Stomach (tissue), 9 donors: ENCODE results near the gene MARCHF9. TPM values are rescaled to one million over a fixed set of nuclear protein-coding genes. Genes with fewer than 3 reads are reported as not detected.

Source experiments
- DNase-seq, 2 donors: peaks; one replicate each; pipeline versions ENCODE4 v3.0.0 to v3.0.0-alpha.2; 2013 to 2019
- H3K27ac ChIP-seq, 5 donors: fragments of 200-600 bp in 4 of 5; sonication (generic) in 4 of 5; one replicate each; pipeline ENCODE4 v1.5.1; 2013 to 2019; ENCODE audit warnings: mild to moderate bottlenecking in 1 of 5, moderate library complexity in 1 of 5
- H3K27me3 ChIP-seq, 3 donors: fragments of 200-600 bp; sonication (generic); one replicate each; pipeline ENCODE4 v1.5.1; 2017 to 2019; ENCODE audit warnings: mixed run types in 1 of 3
- H3K36me3 ChIP-seq, 4 donors: fragments of 200-600 bp; sonication (generic); 1 replicate in 3 of 4; 2 replicates in 1 of 4; pipeline ENCODE4 v1.5.1; 2016 to 2019
- H3K4me1 ChIP-seq, 4 donors: fragments of 200-600 bp; sonication (generic); one replicate each; pipeline ENCODE4 v1.5.1; 2016 to 2019
- H3K4me3 ChIP-seq, 4 donors: fragments of 200-600 bp; sonication (generic) in 3 of 4; one replicate each; pipeline ENCODE4 v1.5.1; 2016 to 2019; ENCODE audit warnings: mild to moderate bottlenecking in 1 of 4
- H3K9me3 ChIP-seq, 4 donors: fragments of 200-600 bp; sonication (generic); one replicate each; pipeline ENCODE4 v1.5.1; 2016 to 2019
- EP300 ChIP-seq: sonication (generic); formaldehyde crosslinking; IDR thresholded peaks from one replicate; pipeline ENCODE4 v1.6.1; 2017; ENCODE audit warnings: antibody characterized with exemption
- POLR2A ChIP-seq, 4 donors: fragments of 450-650 bp; IDR thresholded peaks; one replicate each; pipeline ENCODE4 v1.6.1; 2016; ENCODE audit warnings: antibody characterized with exemption in 4 of 4, control low read depth in 2 of 4, mild to moderate bottlenecking in 1 of 4, moderate library complexity in 1 of 4
- POLR2AphosphoS5 ChIP-seq, 3 donors: sonication (generic); formaldehyde crosslinking; IDR thresholded peaks; one replicate each; pipeline ENCODE4 v1.6.1; 2016; ENCODE audit warnings: antibody characterized with exemption in 3 of 3
- WGBS, 5 donors: extraction: QIAGEN DNeasy Blood & Tissue Kit in 3 of 5; methylation state at CpG; one replicate each; pipeline versions ENCODE4 v1.1.5 to v1.1.7; 2013 to 2018; 5-methylcytosine and 5-hydroxymethylcytosine counted together
- intact Hi-C: fragments of 100-400 bp; cut with DNase I; formaldehyde crosslinking; loops from one replicate; pipeline ENCODE4 v1.15.1; 2023; ENCODE audit warnings: low total_unique reads
- polyA plus RNA-seq, 3 donors: library from polyadenylated mRNA; stranded (reverse); fragments of 200-250 nt; gene quantifications; one replicate each; pipeline ENCODE4 v1.2.3, GENCODE V29; 2013
- total RNA-seq, 5 donors: library from RNA; depleted of rRNA; stranded (reverse); fragments of >200 nt; gene quantifications; one replicate each; pipeline versions ENCODE4 v1.1.0 to v1.2.3, GENCODE V29; 2014 to 2016
- TF ChIP-seq, protein P1 (sequence below), 7 experiments: fragments of 450-650 bp in 4 of 7; fragments of 200-600 bp in 3 of 7; sonication (generic) in 3 of 7; IDR thresholded peaks; one replicate each; pipeline ENCODE4 v1.5.1; 2016 to 2019; ENCODE audit warnings: antibody characterized with exemption in 7 of 7, control low read depth in 2 of 7, mild to moderate bottlenecking in 1 of 7
- donor health status: healthy with polysubstance abuse.
- donor health status: Bipolar disorder and iron deficiency.
- donor health status: healthy.

The MARCHF9 gene
- total and polyA plus RNA-seq, 8 donors = 1.0 to 16.0 (median 8.8) TPM

DNA sequence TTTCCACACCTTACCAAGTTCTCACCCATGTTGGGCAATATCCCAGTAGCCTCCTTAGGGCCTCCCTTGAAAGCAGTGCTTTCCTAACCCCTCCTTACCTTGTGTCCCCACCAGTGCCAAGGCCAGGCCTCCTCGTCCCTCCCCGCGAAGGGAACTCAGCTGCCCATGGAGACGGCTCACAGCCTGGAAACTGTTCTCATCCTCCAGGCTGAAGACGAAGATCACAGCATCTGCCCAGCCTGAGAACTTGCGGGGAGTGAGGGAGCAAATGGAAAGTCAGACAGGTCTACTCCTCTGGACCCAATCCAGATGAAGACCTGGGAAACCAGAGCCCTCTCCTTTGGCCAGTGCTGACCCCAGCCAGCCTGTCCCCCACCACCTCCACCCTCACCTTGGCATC lies 21.0 kb upstream of the MARCHF9 start:
- Histone ChIP-seq H3K9me3 (no peaks in the 10 kb centered on the region), H3K4me3 (no peak overlapping the region), H3K27me3 (peaks cover 16 to 89% (median 45%) of the 10 kb centered on the region in 3 donors), H3K36me3 (peaks cover 0 to 42% (median 2%) of the 10 kb centered on the region in 4 donors), H3K27ac (no peak overlapping the region), H3K4me1 (peaks cover 28 to 37% (median 36%) of the 10 kb centered on the region in 4 donors)
- 76 to 81% (median 78%) methylated on average over 6 of the region's 6 CpGs for WGBS, 5 donors
- no peak for DNase-seq
- no peak for TF ChIP-seq POLR2AphosphoS5 (IDR thresholded peaks at IDR 0.05)
- no peak for TF ChIP-seq POLR2A (IDR thresholded peaks at IDR 0.05)
- intact Hi-C loops = no loop called here

- H3K27ac ChIP-seq = no peak overlapping the region
- H3K36me3 ChIP-seq = peaks cover 0 to 42% (median 2%) of the 10 kb centered on the region in 4 donors
- intact Hi-C loops = no loop called here
- peaks cover 32 to 43% (median 38%) of the 10 kb centered on the region in 4 donors for H3K4me1 ChIP-seq
- H3K4me3 ChIP-seq = no peak overlapping the region
- no peak for TF ChIP-seq POLR2A (IDR thresholded peaks at IDR 0.05)
- TF ChIP-seq, protein P1, sequence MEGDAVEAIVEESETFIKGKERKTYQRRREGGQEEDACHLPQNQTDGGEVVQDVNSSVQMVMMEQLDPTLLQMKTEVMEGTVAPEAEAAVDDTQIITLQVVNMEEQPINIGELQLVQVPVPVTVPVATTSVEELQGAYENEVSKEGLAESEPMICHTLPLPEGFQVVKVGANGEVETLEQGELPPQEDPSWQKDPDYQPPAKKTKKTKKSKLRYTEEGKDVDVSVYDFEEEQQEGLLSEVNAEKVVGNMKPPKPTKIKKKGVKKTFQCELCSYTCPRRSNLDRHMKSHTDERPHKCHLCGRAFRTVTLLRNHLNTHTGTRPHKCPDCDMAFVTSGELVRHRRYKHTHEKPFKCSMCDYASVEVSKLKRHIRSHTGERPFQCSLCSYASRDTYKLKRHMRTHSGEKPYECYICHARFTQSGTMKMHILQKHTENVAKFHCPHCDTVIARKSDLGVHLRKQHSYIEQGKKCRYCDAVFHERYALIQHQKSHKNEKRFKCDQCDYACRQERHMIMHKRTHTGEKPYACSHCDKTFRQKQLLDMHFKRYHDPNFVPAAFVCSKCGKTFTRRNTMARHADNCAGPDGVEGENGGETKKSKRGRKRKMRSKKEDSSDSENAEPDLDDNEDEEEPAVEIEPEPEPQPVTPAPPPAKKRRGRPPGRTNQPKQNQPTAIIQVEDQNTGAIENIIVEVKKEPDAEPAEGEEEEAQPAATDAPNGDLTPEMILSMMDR (IDR thresholded peaks at IDR 0.05) = no peak
- no peak for TF ChIP-seq EP300
- no peak for TF ChIP-seq POLR2AphosphoS5 (IDR thresholded peaks at IDR 0.05)
- no peaks in the 10 kb centered on the region for H3K9me3 ChIP-seq
- no peak for DNase-seq
- H3K27me3 ChIP-seq = peaks cover 16 to 93% (median 52%) of the 10 kb centered on the region in 3 donors
- 73 to 83% (median 80%) methylated on average over 4 of the region's 4 CpGs for WGBS, 5 donors
These were observed 20.3 kb upstream of the MARCHF9 start for GRCh38 chr12:57734591-57734990.

DNA sequence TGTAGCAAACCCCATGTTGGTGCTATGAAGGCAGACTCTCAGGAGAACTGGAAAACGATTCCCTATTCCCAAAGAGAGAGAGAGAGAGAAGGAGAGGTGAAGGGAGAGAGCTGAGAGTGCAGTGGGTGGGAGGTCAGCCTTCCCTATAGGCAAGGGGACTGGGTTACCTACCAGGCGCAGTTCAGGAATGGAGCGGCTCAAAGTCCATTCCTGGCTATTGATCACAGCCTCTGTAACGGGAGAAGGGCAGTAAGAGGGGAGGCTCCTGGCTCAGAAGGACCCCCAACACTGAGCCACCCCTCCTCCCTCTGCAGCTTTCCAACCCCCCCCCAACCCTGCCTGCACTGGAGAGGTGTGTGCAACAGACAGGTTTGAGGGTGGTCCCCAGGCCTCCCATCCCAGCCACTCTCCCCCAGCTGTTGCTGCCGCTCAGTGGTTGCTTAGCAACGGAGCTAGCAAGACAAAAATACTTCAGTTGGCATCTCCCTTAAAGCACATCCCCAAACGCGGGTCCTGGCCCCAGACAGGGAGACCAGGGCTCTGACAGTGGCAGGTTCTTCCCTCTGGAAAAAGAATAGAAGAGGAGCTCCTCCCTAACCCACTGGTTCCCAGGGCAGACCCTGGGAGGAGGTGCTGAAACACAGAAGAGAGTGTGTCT lies 19.6 kb upstream of the MARCHF9 start:
- TF ChIP-seq, protein P1 (IDR thresholded peaks at IDR 0.05) = no peak
- H3K9me3 ChIP-seq = no peaks in the 10 kb centered on the region
- H3K4me1 ChIP-seq = peaks cover 32 to 46% (median 41%) of the 10 kb centered on the region in 4 donors
- peak in 1 of 2 donors; percentile 61 for DNase-seq
- H3K27me3 ChIP-seq = peaks cover 16 to 96% (median 59%) of the 10 kb centered on the region in 3 donors
- H3K36me3 ChIP-seq = peaks cover 0 to 39% (median 2%) of the 10 kb centered on the region in 4 donors
- H3K4me3 ChIP-seq = no peak overlapping the region
- H3K27ac ChIP-seq = no peak overlapping the region
- intact Hi-C loops = no loop called here
- 15 to 28% (median 18%) methylated on average over 4 to 8 of the region's 8 CpGs for whole genome bisulfite sequencing, 5 donors

DNA sequence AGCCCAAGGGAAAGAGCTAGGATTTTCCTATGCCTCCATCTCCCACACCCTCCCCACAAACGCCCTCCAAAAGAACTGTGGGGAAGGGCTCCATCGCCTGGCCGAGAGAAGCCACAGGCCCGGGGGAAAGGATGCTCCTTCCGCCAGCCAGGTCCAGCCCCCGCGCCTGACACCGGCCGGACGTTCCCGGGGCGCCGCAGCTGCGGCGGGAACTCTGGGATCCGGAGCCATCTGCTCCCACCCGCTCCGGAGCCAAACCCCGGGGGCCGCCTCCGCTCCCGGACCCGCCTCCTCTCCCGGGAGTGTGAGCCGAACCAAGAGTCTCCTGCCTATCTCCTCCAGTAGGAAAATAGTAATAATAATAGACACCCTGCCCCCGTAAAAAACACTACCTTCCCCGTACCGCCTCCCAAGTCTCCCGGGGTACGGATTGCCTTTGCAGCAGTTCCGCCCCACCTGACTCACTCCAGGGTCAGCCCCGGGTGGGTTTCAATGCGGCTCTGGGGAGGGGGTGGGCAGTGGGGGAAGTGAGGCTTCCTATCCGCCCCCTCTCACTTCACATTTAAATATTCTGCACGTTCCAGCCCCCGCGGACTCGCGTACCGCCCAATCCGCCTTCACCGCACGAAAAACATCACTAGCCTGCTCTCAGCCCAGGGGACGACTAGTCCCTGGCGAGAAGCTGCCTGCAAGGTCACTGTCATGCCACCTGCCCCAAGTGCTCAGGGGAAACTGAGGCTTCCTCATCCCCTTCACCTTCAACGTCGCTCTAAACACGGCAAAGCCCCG lies 18.8 kb upstream of the MARCHF9 start:
- WGBS, 5 donors = 15 to 36% (median 21%) methylated on average over 41 to 49 of the region's 49 CpGs
- DNase-seq = peak in 1 of 2 donors; percentile 74
- H3K4me1 ChIP-seq = peaks cover 32 to 53% (median 41%) of the 10 kb centered on the region in 4 donors
- peaks cover 16 to 96% (median 62%) of the 10 kb centered on the region in 3 donors for H3K27me3 ChIP-seq
- H3K36me3 ChIP-seq = peaks cover 0 to 31% (median 2%) of the 10 kb centered on the region in 4 donors
- no peak overlapping the region for H3K27ac ChIP-seq
- H3K9me3 ChIP-seq = no peaks in the 10 kb centered on the region
- H3K4me3 ChIP-seq = peak overlapping the region in 2 of 4 donors; percentile 11 to 13
- intact Hi-C loops = no loop called here
- TF ChIP-seq POLR2AphosphoS5 (IDR thresholded peaks at IDR 0.05) = no peak

DNA sequence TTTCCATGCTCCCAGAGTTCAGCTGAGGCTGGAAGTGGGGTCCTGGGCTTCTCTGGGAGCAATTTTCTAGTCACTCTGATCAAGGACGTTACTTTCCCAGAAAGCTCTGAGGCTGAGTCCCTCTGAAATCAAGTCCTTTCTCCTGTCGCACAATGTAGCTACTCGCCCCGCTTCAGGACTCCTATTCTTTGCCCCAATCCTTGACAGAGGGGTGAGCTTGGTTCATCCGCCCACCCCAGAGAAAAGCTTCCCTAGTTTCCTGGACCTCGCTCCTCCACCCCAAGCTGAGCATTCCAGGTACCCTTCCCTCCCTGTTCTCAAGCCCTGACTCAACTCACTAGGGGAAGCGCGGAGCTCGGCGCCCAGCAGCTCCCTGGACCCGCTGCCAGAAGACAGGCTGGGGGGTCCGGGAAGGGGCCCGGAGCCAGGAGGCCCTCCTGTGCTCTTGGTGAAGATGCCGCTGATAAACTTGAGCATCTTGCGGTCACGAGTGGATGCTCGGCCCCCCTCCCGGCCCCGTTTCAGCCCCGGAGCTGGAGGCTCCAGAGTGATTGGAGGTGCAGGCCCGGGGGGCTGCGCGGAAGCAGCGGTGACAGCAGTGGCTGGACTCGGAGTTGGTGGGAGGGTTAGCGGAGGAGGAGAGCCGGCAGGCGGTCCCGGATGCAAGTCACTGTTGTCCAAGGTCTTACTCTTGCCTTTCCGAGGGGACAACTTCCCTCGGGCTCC lies 18.0 kb upstream of the MARCHF9 start:
- peak overlapping the region in 3 of 4 donors; percentile 37 to 48 (median 38) for H3K4me3 ChIP-seq
- H3K27me3 ChIP-seq = peaks cover 16 to 97% (median 62%) of the 10 kb centered on the region in 3 donors
- WGBS, 5 donors = 12 to 26% (median 20%) methylated on average over 26 to 31 of the region's 31 CpGs
- H3K36me3 ChIP-seq = peaks cover 0 to 26% (median 2%) of the 10 kb centered on the region in 4 donors
- no peak for DNase-seq
- TF ChIP-seq POLR2AphosphoS5 (IDR thresholded peaks at IDR 0.05) (no peak), POLR2A (IDR thresholded peaks at IDR 0.05) (no peak), EP300 (no peak)
- TF ChIP-seq, protein P1 (IDR thresholded peaks at IDR 0.05) = no peak
- intact Hi-C loops = no loop called here
- no peak overlapping the region for H3K27ac ChIP-seq
- peaks cover 32 to 53% (median 41%) of the 10 kb centered on the region in 4 donors for H3K4me1 ChIP-seq
- H3K9me3 ChIP-seq = no peaks in the 10 kb centered on the region
